GM12878 (cell line): ENCODE measurements around the gene DGLUCY.

ENCODE experiments used
- BRCA1 ChIP-seq: IDR thresholded peaks from 2 replicates; pipeline ENCODE4 v1.6.1; 2011; ENCODE audit warnings: low read depth, low read length, improper control_type of control experiment
- CTCF ChIP-seq, 3 experiments: IDR thresholded peaks in 2 of 3; conservative IDR thresholded peaks in 1 of 3; 2 replicates each; pipeline ENCODE4 v1.5.1; 2011; ENCODE audit warnings: low read depth in 3 of 3, low read length in 3 of 3, mild to moderate bottlenecking in 3 of 3, control low read depth in 2 of 3, moderate library complexity in 2 of 3, inconsistent platforms in 1 of 3, mixed read lengths in 1 of 3; ENCODE audit not compliant: control insufficient read depth in 2 of 3, insufficient read depth in 1 of 3; ENCODE audit errors: extremely low read depth in 1 of 3
- FOS ChIP-seq: IDR thresholded peaks from 3 replicates; pipeline ENCODE4 v1.6.1; 2011; ENCODE audit warnings: borderline replicate concordance; ENCODE audit not compliant: insufficient read length; ENCODE audit errors: extremely low read depth
- JUND ChIP-seq: IDR thresholded peaks from 2 replicates; pipeline ENCODE4 v1.6.1; 2012; ENCODE audit warnings: low read depth, mild to moderate bottlenecking, low read length, improper control_type of control experiment, moderate library complexity
- POLR2A ChIP-seq: IDR thresholded peaks from 2 replicates; pipeline ENCODE4 v1.6.1; 2011; ENCODE audit warnings: low read depth, mild to moderate bottlenecking, low read length
- ZNF622 ChIP-seq: fragments of 450-650 bp; IDR thresholded peaks from 2 replicates; pipeline ENCODE4 v1.6.1; 2017; ENCODE audit warnings: mild to moderate bottlenecking, inconsistent platforms

- TF ChIP-seq BRCA1 (no peak), CTCF (IDR thresholded peaks at IDR 0.05 in 2 of 3, conservative IDR thresholded peaks at IDR 0.05 in 1 of 3; ENCODE audit: control insufficient read depth in 2 of 3, extremely low read depth in 1 of 3, insufficient read depth in 1 of 3, low read depth in 3 of 3, low read length in 3 of 3) (no peak), JUND (no peak), POLR2A (no peak), FOS (no peak), ZNF622 (no peak)
Measured at GRCh38 chr14:91202234-91202974, 88.5 kb downstream of the DGLUCY start.
